IMR-90 (cell line): ENCODE measurements around the gene PBLD. TPM values are rescaled to one million over a fixed set of nuclear protein-coding genes. Genes with fewer than 3 reads are reported as not detected.

Experiments used
- ATAC-seq: fragments of 200-7000 bp; cut with Tn5 transposase; 2 replicates; pipeline ENCODE4 v1.9.1; 2020; ENCODE audit warnings: low read depth, mild to moderate bottlenecking, moderate library complexity
- BruUV-seq: library from RNA; stranded (reverse); fragments of 400-500 nt; replicated peaks from 2 replicates; lab custom pipeline; 2021; lab: Mats Ljungman, UMichigan
- CTCF ChIA-PET: fragments of 300-600 bp; formaldehyde crosslinking; extraction: SDS; loops from one replicate; lab custom pipeline; 2021; ENCODE audit warnings: antibody characterized with exemption; lab: Yijun Ruan, JAX
- POLR2A ChIA-PET: fragments of 300-600 bp; sonication (Branson Sonifier 250); formaldehyde crosslinking; loops from one replicate; lab custom pipeline; 2022; ENCODE audit warnings: antibody characterized with exemption; ENCODE audit not compliant: unreplicated experiment; lab: Charles Lee
- DNase-seq: peaks from one replicate; pipeline ENCODE4 v3.0.0; 2013
- H2AFZ ChIP-seq: replicated peaks from 2 replicates; pipeline ENCODE3; 2013; ENCODE audit warnings: low read length, mild to moderate bottlenecking; ENCODE audit not compliant: poor library complexity
- H2AK5ac ChIP-seq: 2 replicates; pipeline ENCODE4 v1.6.1; 2013; ENCODE audit warnings: low read depth, low read length, inconsistent platforms
- H2AK9ac ChIP-seq: replicated peaks from 2 replicates; pipeline ENCODE3; 2013; ENCODE audit warnings: mild to moderate bottlenecking, low read depth, low read length, moderate library complexity; ENCODE audit not compliant: poor library complexity
- H2BK120ac ChIP-seq: 2 replicates; pipeline ENCODE4 v1.6.1; 2013; ENCODE audit warnings: low read depth, low read length, inconsistent platforms
- H2BK15ac ChIP-seq: 3 replicates; pipeline ENCODE4 v1.6.1; 2013; ENCODE audit warnings: low read depth, low read length, inconsistent platforms
- H2BK20ac ChIP-seq: 2 replicates; pipeline ENCODE4 v1.6.1; 2013; ENCODE audit warnings: low read depth, mild to moderate bottlenecking, inconsistent platforms, low read length, moderate library complexity
- H2BK5ac ChIP-seq: 2 replicates; pipeline ENCODE4 v1.6.1; 2013; ENCODE audit warnings: mild to moderate bottlenecking, low read depth, low read length, inconsistent platforms; ENCODE audit not compliant: poor library complexity, severe bottlenecking
- H3K14ac ChIP-seq: replicated peaks from 2 replicates; pipeline ENCODE4 v1.6.1; 2013; ENCODE audit warnings: low read depth, low read length, inconsistent platforms
- H3K18ac ChIP-seq: 2 replicates; pipeline ENCODE4 v1.6.1; 2013; ENCODE audit warnings: low read depth, low read length, control low read depth
- H3K23ac ChIP-seq: 2 replicates; pipeline ENCODE4 v1.6.1; 2013; ENCODE audit warnings: low read depth, low read length, inconsistent platforms
- H3K27ac ChIP-seq: 2 replicates; pipeline ENCODE4 v1.5.1; 2013; ENCODE audit warnings: mild to moderate bottlenecking, control low read depth, low read length; ENCODE audit not compliant: insufficient read depth
- H3K27me3 ChIP-seq: 2 replicates; pipeline ENCODE4 v1.6.1; 2013; ENCODE audit warnings: low read length; ENCODE audit not compliant: control insufficient read depth, insufficient read depth
- H3K36me3 ChIP-seq: 2 replicates; pipeline ENCODE4 v1.6.1; 2013; ENCODE audit warnings: low read length, mixed read lengths; ENCODE audit not compliant: control insufficient read depth, insufficient read depth
- H3K4ac ChIP-seq: 2 replicates; pipeline ENCODE4 v1.6.1; 2013; ENCODE audit warnings: low read depth, low read length, inconsistent platforms
- H3K4me1 ChIP-seq: 2 replicates; pipeline ENCODE4 v1.6.1; 2013; ENCODE audit warnings: low read length, mixed read lengths; ENCODE audit not compliant: control insufficient read depth, insufficient read depth
- H3K4me2 ChIP-seq: 2 replicates; pipeline ENCODE4 v1.6.1; 2013; ENCODE audit warnings: low read depth, mild to moderate bottlenecking, control low read depth, low read length, moderate library complexity
- H3K4me3 ChIP-seq: 2 replicates; pipeline ENCODE4 v1.5.1; 2013; ENCODE audit warnings: low read depth, mild to moderate bottlenecking, control low read depth, low read length, moderate library complexity; ENCODE audit not compliant: insufficient read depth
- H3K56ac ChIP-seq: 2 replicates; pipeline ENCODE4 v1.6.1; 2013; ENCODE audit warnings: low read length, inconsistent platforms; ENCODE audit not compliant: insufficient read depth; ENCODE audit errors: extremely low read depth
- H3K79me1 ChIP-seq, 2 experiments: 2 replicates each; pipeline ENCODE4 v1.6.1; 2013; ENCODE audit warnings: low read length in 2 of 2, inconsistent platforms in 1 of 2, low read depth in 1 of 2
- H3K9ac ChIP-seq: 2 replicates; pipeline ENCODE4 v1.6.1; 2013; ENCODE audit warnings: low read depth, low read length, control low read depth
- H3K9me1 ChIP-seq: 2 replicates; pipeline ENCODE4 v1.6.1; 2013; ENCODE audit warnings: low read length, inconsistent platforms; ENCODE audit not compliant: insufficient read depth
- H3K9me3 ChIP-seq: 2 replicates; pipeline ENCODE4 v1.6.1; 2013; ENCODE audit warnings: low read length; ENCODE audit not compliant: control insufficient read depth, insufficient read depth
- H4K20me1 ChIP-seq: 2 replicates; pipeline ENCODE4 v1.6.1; 2013; ENCODE audit warnings: low read length, inconsistent platforms; ENCODE audit not compliant: insufficient read depth
- H4K5ac ChIP-seq: 2 replicates; pipeline ENCODE4 v1.6.1; 2013; ENCODE audit warnings: mild to moderate bottlenecking, low read depth, low read length, control low read depth
- H4K8ac ChIP-seq, 2 experiments: 2 replicates each; pipeline ENCODE4 v1.6.1; 2013; ENCODE audit warnings: low read depth in 2 of 2, low read length in 2 of 2, control low read depth in 1 of 2, inconsistent platforms in 1 of 2
- H4K91ac ChIP-seq: 2 replicates; pipeline ENCODE4 v1.6.1; 2013; ENCODE audit warnings: low read depth, low read length, inconsistent platforms; ENCODE audit not compliant: insufficient read depth
- BHLHE40 ChIP-seq: fragments of 150-350 bp; IDR thresholded peaks from 2 replicates; pipeline ENCODE4 v1.6.1; 2016; ENCODE audit warnings: mild to moderate bottlenecking, low read depth, low read length
- CEBPB ChIP-seq: IDR thresholded peaks from 2 replicates; pipeline ENCODE4 v1.6.1; 2012; ENCODE audit warnings: low read depth, low read length, improper control_type of control experiment
- RAD21 ChIP-seq: IDR thresholded peaks from 2 replicates; pipeline ENCODE4 v1.6.1; 2012; ENCODE audit warnings: low read length, improper control_type of control experiment
- RFX5 ChIP-seq: IDR thresholded peaks from 2 replicates; pipeline ENCODE4 v1.8.0; 2012; ENCODE audit warnings: low read depth, mild to moderate bottlenecking, low read length, moderate library complexity
- WGBS, 2 experiments: methylation state at CpG; one replicate each; pipeline versions ENCODE4 v1.1.5 to v1.1.7; 2013; ENCODE audit warnings: missing lambda C conversion rate in 2 of 2; ENCODE audit not compliant: insufficient read length in 1 of 2; ENCODE audit errors: extremely low coverage in 2 of 2; 5-methylcytosine and 5-hydroxymethylcytosine counted together
- dilution Hi-C: fragments of 300-500 bp; cut with HindIII; formaldehyde crosslinking; loops from one replicate; pipeline ENCODE4 v1.14.3; 2018; ENCODE audit warnings: low sequenced_read_pairs; ENCODE audit not compliant: unreplicated experiment
- in situ Hi-C: fragments of 300-500 bp; cut with MboI; formaldehyde crosslinking; loops from 3 replicates; pipeline ENCODE4 v1.14.3; 2019; ENCODE audit warnings: low sequenced_read_pairs, inconsistent platforms, mixed read lengths
- intact Hi-C: fragments of 100-400 bp; cut with micrococcal nuclease; formaldehyde crosslinking; loops from 2 replicates; pipeline ENCODE4 v1.10.0; 2022
- polyA plus RNA-seq, 3 experiments: library from polyadenylated mRNA; depleted of rRNA; stranded (reverse); fragments of >200 nt; gene quantifications; 2 replicates each; pipeline ENCODE4 v1.2.3, GENCODE V29; 2012; ENCODE audit warnings: low replicate concordance in 1 of 3
- total RNA-seq: library from RNA; depleted of rRNA; stranded (reverse); fragments of >200 nt; gene quantifications from 2 replicates; pipeline ENCODE4 v1.2.3, GENCODE V29; 2012

The PBLD gene
- total and polyA plus RNA-seq, 2 of the 4 experiments (the other 2 are of a cell fraction): 3.3 to 5.7 TPM

DNA sequence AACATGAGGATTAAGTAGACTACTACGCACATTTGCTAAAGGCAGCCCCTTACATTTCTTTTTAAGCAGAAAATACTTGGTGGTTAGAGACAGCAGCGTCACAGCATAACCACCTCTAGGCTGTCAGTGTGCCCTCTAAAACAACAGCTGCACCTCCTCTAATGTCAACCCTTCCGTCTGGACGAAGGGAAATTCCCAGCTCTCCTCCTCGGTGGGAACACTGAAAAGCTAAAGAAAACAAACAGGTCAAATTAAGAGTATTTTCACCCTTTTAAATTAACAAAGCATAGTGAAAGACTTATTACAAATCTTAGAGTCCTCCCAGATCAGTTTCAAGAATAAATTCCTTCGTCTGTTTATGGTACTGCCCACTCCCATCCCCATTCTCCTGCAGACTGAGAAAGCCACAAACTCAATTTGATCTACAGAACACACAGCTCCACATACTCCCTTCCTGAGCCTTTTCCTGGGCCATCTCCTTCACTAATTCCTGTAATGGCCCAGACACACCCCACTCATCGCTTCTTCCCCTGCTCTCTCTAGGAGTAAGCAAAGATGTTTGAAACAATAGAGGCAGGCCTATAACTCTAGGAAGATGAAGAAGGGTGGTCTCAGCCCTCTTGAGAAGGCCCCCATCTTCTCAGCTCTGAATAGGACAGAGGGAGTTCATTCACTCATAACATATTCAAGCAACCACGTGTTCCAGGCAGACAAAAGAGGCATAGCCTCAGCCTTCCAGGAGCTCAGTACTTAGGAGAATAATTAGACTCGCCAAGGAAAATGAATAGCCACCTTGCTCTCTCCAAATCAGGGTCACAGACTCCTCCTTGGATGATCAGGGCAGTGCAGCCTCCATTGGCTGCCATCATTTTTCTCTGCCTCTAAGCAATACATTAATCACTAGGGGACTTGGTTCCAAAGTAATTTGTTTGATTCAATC is 48.4 kb downstream of the PBLD start:
- H3K23ac ChIP-seq: no peak overlapping the region
- no peak overlapping the region for H4K5ac ChIP-seq
- dilution Hi-C loops (no loop called here), in situ Hi-C loops (loop anchor here (25.0 kb wide), 1 partner anchor 422 kb away; no protein-coding TSS in a partner anchor), intact Hi-C loops (no loop called here)
- no peaks in the 10 kb centered on the region for H3K27me3 ChIP-seq
- no peak overlapping the region for H3K9ac ChIP-seq
- ChIA-PET POLR2A (no interaction called here), CTCF (interaction anchor here (1.0 to 1.3 kb wide), 2 partner anchors 10 to 72 kb away, joined by 3 to 4 read pairs; no protein-coding TSS in a partner anchor)
- ATAC-seq (peak; percentile 79), DNase-seq (peak; percentile 68)
- BruUV-seq: no TSS peak
- H2AK5ac ChIP-seq: peak overlapping the region; percentile 3; the same call in 1 of the 2 replicates
- H3K36me3 ChIP-seq: no peaks in the 10 kb centered on the region
- H3K14ac ChIP-seq: no peak overlapping the region
- H3K9me3 ChIP-seq: no peaks in the 10 kb centered on the region
- no peak overlapping the region for H2BK5ac ChIP-seq
- H2AFZ ChIP-seq: peak overlapping the region; percentile 24
- H2BK120ac ChIP-seq: peak overlapping the region; percentile 32; the same call in 1 of the 2 replicates
- H3K4me3 ChIP-seq: no peak overlapping the region
- no peaks in the 10 kb centered on the region for H3K9me1 ChIP-seq
- H2BK20ac ChIP-seq: peak overlapping the region; percentile 38; the same call in 1 of the 2 replicates
- peak overlapping the region; percentile 7 for H2AK9ac ChIP-seq
- peak overlapping the region; percentile 35 for H3K4me2 ChIP-seq
- peak overlapping the region; percentile 18; the same call in 1 of the 2 replicates for H3K27ac ChIP-seq
- H3K4me1 ChIP-seq: peaks cover 4% of the 10 kb centered on the region
- 27% methylated on average over 3 of the region's 9 CpGs; no CpG with 5 or more reads in 1 of the 2 experiments for WGBS, 2 experiments
- no peak overlapping the region for H3K56ac ChIP-seq
- no peak overlapping the region for H4K91ac ChIP-seq
- peak overlapping the region in 1 of 2 experiments; percentile 4; a peak in 1 of 4 replicates for H4K8ac ChIP-seq
- H3K4ac ChIP-seq: peak overlapping the region; percentile 49; the same call in 1 of the 2 replicates
- no peak overlapping the region for H2BK15ac ChIP-seq
- peak; percentile 62; the same call in 1 of the 2 replicates for TF ChIP-seq RFX5
- TF ChIP-seq RAD21: no peak
- TF ChIP-seq BHLHE40: no peak
- TF ChIP-seq CEBPB: no peak
- H3K79me1 ChIP-seq: no peaks in the 10 kb centered on the region
- no peaks in the 10 kb centered on the region for H4K20me1 ChIP-seq
- no peak overlapping the region; the same call in 1 of the 2 replicates for H3K18ac ChIP-seq
